CD4-positive, alpha-beta T cell treated with Interleukin-2 at 100 ng/mL for 4 hours (primary cell): ENCODE measurements around the gene KCNG2.

ENCODE experiments used
- DNase-seq: peaks from one replicate; pipeline ENCODE4 v3.0.0-alpha.2; 2020; ENCODE audit warnings: low spot score

Gene KCNG2

GRCh38 chr18:79823120-79823519, 25.4 kb downstream of the KCNG2 start:
- DNase-seq: no peak

- no peak for DNase-seq
These were observed 28.2 kb downstream of the KCNG2 start for GRCh38 chr18:79825913-79826312.

- no peak for DNase-seq
These were observed 29.2 kb downstream of the KCNG2 start for GRCh38 chr18:79826966-79827365.

GRCh38 chr18:79828258-79828657, 30.5 kb downstream of the KCNG2 start:
- no peak for DNase-seq

GRCh38 chr18:79829136-79829854, 31.6 kb downstream of the KCNG2 start:
- no peak for DNase-seq

- DNase-seq: no peak
These were observed 34.4 kb downstream of the KCNG2 start for GRCh38 chr18:79832169-79832568.

- no peak for DNase-seq
These were observed 37.1 kb downstream of the KCNG2 start for GRCh38 chr18:79834834-79835233.

GRCh38 chr18:79841936-79842335, 44.2 kb downstream of the KCNG2 start:
- DNase-seq: no peak

- DNase-seq: no peak
These were observed 47.3 kb downstream of the KCNG2 start for GRCh38 chr18:79844999-79845563.

GRCh38 chr18:79846936-79847557, 49.3 kb downstream of the KCNG2 start:
- DNase-seq: no peak

GRCh38 chr18:79847606-79848293, 50.0 kb downstream of the KCNG2 start:
- DNase-seq: no peak

- DNase-seq: no peak
These were observed 50.5 kb downstream of the KCNG2 start for GRCh38 chr18:79848294-79848578.

GRCh38 chr18:79848579-79849327, 51.0 kb downstream of the KCNG2 start:
- no peak for DNase-seq

- no peak for DNase-seq
These were observed 51.8 kb downstream of the KCNG2 start for GRCh38 chr18:79849328-79850207.

- no peak for DNase-seq
These were observed 53.0 kb downstream of the KCNG2 start for GRCh38 chr18:79850731-79851130.

GRCh38 chr18:79851489-79851888, 53.8 kb downstream of the KCNG2 start:
- DNase-seq: no peak

- no peak for DNase-seq
These were observed 54.2 kb downstream of the KCNG2 start for GRCh38 chr18:79851950-79852349.

GRCh38 chr18:79852561-79853302, 55.0 kb downstream of the KCNG2 start:
- no peak for DNase-seq

GRCh38 chr18:79853303-79853992, 55.7 kb downstream of the KCNG2 start:
- DNase-seq: no peak

GRCh38 chr18:79853993-79854364, 56.2 kb downstream of the KCNG2 start:
- DNase-seq: no peak
